Erythroblast (primary cell): ENCODE data around the gene PTBP2.

Experiments used
- GATA1 ChIP-seq: IDR thresholded peaks from 2 replicates; pipeline ENCODE4 v1.6.1; 2011; ENCODE audit warnings: low read depth, mild to moderate bottlenecking, control low read depth, low read length, moderate library complexity
- POLR2A ChIP-seq: IDR thresholded peaks from 2 replicates; pipeline ENCODE4 v1.6.1; 2011; ENCODE audit warnings: mild to moderate bottlenecking, low read length

DNA sequence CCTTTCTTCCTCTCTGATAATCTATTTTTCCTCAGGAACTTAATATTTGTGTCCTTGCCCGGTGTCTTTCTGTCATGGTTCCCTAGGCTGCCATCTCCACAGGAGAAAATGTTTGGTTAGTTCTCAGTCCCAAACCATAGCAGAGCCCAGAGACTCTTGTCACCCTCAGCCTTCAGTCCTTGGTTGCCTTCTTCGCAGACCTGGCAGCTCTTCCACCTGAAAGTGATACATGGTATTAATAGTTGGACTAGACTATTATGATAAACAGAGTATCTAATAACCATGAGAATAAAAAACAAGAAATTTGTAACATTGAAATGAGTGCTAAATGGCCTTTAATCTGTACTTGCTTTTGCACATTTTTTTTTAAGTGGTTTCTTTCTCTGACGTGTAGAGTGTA lies 26.5 kb downstream of the PTBP2 start:
- TF ChIP-seq POLR2A: no peak
- no peak for TF ChIP-seq GATA1
